GM18526 (cell line): Measurements from ENCODE around the gene LYST.

ENCODE experiments used
- POLR2A ChIP-seq: IDR thresholded peaks from 3 replicates; pipeline ENCODE4 v1.6.1; 2011; ENCODE audit not compliant: insufficient read length; ENCODE audit errors: extremely low read depth

LYST gene, protein sequence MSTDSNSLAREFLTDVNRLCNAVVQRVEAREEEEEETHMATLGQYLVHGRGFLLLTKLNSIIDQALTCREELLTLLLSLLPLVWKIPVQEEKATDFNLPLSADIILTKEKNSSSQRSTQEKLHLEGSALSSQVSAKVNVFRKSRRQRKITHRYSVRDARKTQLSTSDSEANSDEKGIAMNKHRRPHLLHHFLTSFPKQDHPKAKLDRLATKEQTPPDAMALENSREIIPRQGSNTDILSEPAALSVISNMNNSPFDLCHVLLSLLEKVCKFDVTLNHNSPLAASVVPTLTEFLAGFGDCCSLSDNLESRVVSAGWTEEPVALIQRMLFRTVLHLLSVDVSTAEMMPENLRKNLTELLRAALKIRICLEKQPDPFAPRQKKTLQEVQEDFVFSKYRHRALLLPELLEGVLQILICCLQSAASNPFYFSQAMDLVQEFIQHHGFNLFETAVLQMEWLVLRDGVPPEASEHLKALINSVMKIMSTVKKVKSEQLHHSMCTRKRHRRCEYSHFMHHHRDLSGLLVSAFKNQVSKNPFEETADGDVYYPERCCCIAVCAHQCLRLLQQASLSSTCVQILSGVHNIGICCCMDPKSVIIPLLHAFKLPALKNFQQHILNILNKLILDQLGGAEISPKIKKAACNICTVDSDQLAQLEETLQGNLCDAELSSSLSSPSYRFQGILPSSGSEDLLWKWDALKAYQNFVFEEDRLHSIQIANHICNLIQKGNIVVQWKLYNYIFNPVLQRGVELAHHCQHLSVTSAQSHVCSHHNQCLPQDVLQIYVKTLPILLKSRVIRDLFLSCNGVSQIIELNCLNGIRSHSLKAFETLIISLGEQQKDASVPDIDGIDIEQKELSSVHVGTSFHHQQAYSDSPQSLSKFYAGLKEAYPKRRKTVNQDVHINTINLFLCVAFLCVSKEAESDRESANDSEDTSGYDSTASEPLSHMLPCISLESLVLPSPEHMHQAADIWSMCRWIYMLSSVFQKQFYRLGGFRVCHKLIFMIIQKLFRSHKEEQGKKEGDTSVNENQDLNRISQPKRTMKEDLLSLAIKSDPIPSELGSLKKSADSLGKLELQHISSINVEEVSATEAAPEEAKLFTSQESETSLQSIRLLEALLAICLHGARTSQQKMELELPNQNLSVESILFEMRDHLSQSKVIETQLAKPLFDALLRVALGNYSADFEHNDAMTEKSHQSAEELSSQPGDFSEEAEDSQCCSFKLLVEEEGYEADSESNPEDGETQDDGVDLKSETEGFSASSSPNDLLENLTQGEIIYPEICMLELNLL (N-terminal part only)

DNA sequence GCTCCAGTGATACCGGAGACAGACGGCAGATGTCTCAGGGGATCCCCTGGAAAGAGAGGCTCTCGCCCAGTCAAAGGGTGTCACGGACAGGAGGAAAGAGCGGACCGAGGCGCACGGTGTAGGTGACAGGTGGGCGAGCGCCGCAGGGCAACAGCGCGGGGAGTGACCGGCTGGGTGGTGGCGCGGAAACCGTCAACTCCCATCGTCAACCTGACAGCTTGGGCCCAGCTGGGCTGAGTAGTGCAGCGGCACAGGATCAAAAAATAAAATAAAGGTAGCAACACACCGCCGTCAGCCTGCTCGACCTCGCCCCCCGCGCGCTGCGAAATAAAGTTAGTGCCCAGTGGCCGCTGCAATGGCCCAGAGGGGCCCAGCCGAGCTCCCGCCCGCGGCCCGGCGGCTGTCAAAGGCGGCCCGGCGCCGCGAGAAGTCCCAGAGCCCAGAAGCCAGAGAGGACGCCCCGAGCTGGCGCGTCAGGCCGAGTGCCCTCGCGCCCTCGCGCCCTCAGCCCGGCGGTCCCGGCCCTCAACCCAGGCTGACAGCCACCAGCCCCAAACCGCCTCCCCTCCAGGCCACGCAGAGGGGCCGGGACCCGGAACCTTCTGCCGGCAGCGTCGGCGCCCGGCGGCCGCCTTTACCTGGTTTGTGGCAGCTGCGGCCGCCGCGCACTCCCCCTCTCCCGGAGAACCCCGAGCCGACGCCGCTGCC lies at the start of gene LYST:
Gene LYST, minus strand, starts transcription at position 702 of the 708 bp plus-strand sequence. CDS start 36,489 bp downstream, outside the sequence.
- no peak for TF ChIP-seq POLR2A

DNA sequence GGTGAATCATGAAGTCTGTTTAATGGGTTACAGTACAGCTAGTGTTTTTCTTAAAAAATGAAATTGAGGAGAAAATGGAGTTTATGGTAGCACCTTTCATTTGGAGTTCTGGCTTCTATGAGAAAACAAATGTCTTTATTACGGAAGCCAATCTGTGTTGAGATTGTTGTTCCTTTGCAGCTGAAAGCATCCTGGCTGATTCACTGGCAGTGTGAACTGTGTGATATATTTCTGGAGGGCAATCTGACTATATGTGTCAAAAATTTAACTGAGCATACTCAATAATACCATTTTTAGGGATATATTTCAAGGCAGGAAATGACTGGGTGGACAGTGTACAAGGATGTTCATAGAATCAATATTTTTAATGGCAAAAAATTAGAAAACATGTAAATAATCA lies 46.6 kb upstream of the LYST start:
- TF ChIP-seq POLR2A: no peak

GRCh38 chr1:235911876-235912275 lies 45.2 kb upstream of the LYST start:
- no peak for TF ChIP-seq POLR2A

GRCh38 chr1:235911300-235911662 lies 44.6 kb upstream of the LYST start:
- no peak for TF ChIP-seq POLR2A

DNA sequence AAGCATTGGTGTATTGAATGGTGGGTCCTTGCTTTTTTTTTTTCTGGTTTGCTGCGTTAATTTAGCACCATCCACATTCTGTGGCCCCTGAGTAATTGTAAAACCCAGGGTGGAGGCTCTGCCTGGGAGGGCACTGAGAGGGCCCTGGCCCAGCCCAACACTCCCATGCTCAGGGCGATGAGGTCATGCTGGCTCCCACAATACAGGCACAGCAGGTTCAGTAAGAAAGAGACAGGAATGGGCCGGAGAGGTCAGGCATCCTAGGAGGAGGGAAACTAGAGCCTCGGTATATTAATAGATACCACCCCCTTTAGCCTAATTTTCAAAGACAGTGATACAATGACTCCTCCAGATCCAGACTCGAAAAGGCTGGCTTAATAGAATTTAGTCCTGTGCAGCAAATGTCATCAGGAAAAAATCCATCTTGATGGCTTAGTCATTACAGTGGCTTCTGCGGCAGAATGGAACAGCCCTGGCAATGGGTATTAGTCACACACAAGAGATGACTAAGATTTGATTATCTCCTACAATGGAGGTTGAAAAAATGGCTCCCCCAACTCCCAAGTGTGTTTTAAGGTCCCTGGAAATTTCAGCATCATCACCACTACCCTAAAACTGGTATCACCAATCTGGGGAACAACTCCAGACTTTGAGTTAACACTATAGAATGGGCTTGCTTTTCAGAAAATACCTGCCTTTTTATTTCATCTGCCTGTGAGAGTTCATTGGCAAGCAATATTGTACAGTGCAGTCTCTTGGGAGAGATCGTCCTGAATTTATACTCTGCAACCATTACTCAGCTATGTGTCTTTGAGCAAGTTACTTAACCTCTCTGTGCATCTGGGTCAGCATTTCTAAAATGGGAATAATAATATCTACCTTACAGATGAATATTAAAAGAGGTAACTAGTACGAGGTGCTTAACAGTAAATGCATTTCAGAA lies 43.9 kb upstream of the LYST start:
- no peak for TF ChIP-seq POLR2A

DNA sequence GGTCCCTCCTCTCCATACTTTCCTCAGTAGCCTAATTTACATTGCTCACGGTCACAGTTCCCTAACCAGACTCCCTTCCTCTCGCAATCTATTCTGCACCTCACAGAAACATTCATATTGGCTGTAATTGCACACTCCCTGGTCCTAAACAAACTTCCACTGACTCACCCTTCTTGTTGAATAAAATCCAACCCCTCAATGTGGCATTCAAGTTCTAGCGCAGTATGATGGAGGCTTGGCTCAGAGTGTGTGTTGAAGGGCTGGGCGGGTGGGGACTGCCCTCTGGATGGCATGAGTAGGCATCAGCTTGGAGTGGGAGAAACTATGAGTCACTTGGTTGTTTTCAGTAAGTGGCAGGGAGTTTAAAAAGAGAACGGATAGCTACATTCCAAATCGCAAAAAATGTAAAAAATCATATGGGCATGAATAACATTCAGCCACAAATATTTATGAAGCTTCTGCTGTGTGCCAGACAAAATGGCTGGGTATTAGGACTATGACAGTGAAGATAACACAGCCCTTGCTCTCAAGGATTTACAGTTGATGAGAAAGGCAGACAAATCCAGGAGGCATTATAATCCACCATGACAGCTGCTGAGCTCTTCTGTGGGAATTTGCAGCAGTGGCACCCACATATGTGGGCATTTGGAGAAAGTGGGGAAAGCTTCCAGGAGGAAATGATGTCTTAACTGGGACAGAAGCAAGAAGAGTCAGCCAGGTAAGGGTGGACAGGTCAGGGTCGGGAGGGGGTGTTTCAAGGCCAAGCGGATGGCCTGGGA lies 42.2 kb upstream of the LYST start:
- no peak for TF ChIP-seq POLR2A

- TF ChIP-seq POLR2A: no peak
These were observed 41.2 kb upstream of the LYST start for GRCh38 chr1:235907897-235908240.

DNA sequence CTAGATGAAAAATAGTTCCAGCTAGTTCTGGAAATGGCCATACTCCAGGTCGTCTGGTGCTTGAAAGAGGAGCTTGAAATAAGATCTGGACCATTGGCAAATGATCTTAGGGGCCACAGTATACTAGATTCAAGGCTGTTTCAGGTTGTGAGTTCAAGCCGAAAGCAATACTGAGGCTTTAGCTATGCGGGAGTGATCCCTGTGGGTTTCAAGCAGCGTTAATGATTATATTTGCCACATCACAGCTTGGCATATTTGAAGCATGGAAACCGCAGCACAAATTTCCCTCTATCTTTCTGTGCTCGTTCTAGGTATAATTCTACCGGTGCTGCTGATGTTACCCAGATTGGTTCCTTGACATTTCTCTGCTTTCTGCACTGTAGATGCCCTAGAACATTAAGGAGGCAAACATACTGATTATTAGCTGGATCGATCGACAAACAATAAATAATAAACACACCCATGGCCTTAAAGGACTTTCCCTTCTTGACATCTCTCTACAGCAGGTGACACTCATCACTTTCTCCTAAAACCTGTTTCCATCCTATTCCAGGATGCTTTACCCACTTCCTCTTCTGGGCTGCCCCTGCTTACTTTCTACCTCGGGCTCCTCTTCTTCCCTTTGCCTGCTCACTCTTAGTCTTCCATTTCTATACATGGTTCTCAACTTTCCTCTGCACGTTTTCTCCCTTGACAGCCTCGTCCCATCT lies 40.6 kb upstream of the LYST start:
- no peak for TF ChIP-seq POLR2A

GRCh38 chr1:235906436-235906835 lies 39.7 kb upstream of the LYST start:
- no peak for TF ChIP-seq POLR2A

- no peak for TF ChIP-seq POLR2A
These were observed 36.2 kb upstream of the LYST start for GRCh38 chr1:235902677-235903542.

GRCh38 chr1:235901461-235901860 lies 34.8 kb upstream of the LYST start:
- TF ChIP-seq POLR2A: no peak
